ENCODE measurements around the gene BMP6. TPM values are rescaled to one million over a fixed set of nuclear protein-coding genes. Genes with fewer than 3 reads are reported as not detected.

The BMP6 gene
- total RNA-seq, 1 experiment from 2014 or later, result 1.6 TPM

DNA sequence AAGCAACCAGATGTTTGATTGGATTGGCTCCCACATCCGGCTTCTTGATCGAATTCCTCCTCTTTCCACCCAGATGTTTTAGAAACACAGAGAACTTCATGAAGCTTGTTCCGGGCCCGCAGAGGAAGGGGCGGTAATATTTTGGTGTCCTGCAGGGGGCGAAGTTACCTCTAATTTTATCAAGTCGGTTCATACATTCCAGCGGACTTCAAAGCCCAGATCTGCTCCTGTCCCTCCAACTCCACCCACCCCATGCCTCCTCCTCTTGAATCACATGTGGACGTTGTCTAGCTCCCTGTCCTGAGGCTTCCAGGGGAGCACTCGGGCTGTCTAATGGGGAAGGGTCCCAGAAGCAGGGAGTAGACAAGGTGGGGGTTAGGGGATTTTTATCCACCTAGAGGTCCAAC lies 2.9 kb upstream of the BMP6 start:
- TF ChIP-seq EGR1 (IDR thresholded peaks at IDR 0.05; ENCODE audit: low read depth) (no peak), RAD21 (IDR thresholded peaks at IDR 0.05; ENCODE audit: low read depth) (peak; percentile 69), CBX3 (IDR thresholded peaks at IDR 0.05; ENCODE audit: low read depth) (peak; percentile 36; the same call in 1 of the 2 replicates), POLR2A (IDR thresholded peaks at IDR 0.05; ENCODE audit: borderline replicate concordance, extremely low read depth, insufficient read depth, insufficient read length) (no peak), TCF7L2 (IDR thresholded peaks at IDR 0.05; ENCODE audit: borderline replicate concordance, extremely low read depth, insufficient read depth, insufficient read length) (peak; percentile 86), CEBPB (IDR thresholded peaks at IDR 0.05; ENCODE audit: low read depth) (no peak)
- TF ChIP-seq, protein P1, sequence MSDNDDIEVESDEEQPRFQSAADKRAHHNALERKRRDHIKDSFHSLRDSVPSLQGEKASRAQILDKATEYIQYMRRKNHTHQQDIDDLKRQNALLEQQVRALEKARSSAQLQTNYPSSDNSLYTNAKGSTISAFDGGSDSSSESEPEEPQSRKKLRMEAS (IDR thresholded peaks at IDR 0.05), result peak; percentile 71
- TF ChIP-seq, protein P2, sequence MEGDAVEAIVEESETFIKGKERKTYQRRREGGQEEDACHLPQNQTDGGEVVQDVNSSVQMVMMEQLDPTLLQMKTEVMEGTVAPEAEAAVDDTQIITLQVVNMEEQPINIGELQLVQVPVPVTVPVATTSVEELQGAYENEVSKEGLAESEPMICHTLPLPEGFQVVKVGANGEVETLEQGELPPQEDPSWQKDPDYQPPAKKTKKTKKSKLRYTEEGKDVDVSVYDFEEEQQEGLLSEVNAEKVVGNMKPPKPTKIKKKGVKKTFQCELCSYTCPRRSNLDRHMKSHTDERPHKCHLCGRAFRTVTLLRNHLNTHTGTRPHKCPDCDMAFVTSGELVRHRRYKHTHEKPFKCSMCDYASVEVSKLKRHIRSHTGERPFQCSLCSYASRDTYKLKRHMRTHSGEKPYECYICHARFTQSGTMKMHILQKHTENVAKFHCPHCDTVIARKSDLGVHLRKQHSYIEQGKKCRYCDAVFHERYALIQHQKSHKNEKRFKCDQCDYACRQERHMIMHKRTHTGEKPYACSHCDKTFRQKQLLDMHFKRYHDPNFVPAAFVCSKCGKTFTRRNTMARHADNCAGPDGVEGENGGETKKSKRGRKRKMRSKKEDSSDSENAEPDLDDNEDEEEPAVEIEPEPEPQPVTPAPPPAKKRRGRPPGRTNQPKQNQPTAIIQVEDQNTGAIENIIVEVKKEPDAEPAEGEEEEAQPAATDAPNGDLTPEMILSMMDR (IDR thresholded peaks at IDR 0.05 in 2 of 3, conservative IDR thresholded peaks at IDR 0.05 in 1 of 3; ENCODE audit: borderline replicate concordance in 1 of 3, insufficient read depth in 1 of 3, low read depth in 2 of 3, low read length in 2 of 3), result peak; percentile 60 to 66 (median 61)
- peak; percentile 85 for DNase-seq (ENCODE audit: low read depth, low spot score)
- CTCF ChIA-PET, result interaction anchor here (0.6 to 2.4 kb wide), 21 partner anchors 9 to 496 kb away, joined by 3 to 21 read pairs (median 4); no protein-coding TSS in a partner anchor
- Histone ChIP-seq H3K27ac (ENCODE audit: low read depth, low read length) (no peak overlapping the region), H3K9ac (ENCODE audit: low read length) (no peak overlapping the region), H3K79me2 (ENCODE audit: insufficient read depth, low read length) (no peaks in the 10 kb centered on the region), H3K9me2 (ENCODE audit: insufficient read depth) (no peaks in the 10 kb centered on the region), H3K36me3 (ENCODE audit: control insufficient read depth in 1 of 2, insufficient read depth in 2 of 2, low read length in 2 of 2) (no peaks in the 10 kb centered on the region), H3K27me3 (ENCODE audit: insufficient read depth, low read length) (no peaks in the 10 kb centered on the region), H3K4me3 (replicated peaks in 1 of 2; ENCODE audit: low read depth in 1 of 2, low read length in 2 of 2) (no peak overlapping the region), H4K20me1 (ENCODE audit: insufficient read depth) (no peaks in the 10 kb centered on the region), H3K4me1 (ENCODE audit: control insufficient read depth in 1 of 2, insufficient read depth in 2 of 2, low read length in 2 of 2) (peaks cover 8 to 23% of the 10 kb centered on the region in 2 experiments), H3K4me2 (ENCODE audit: low read length) (peak overlapping the region; percentile 48), H3K9me3 (ENCODE audit: control insufficient read depth in 1 of 2, insufficient read depth in 1 of 2, low read depth in 1 of 2, low read length in 2 of 2) (no peaks in the 10 kb centered on the region), H2AFZ (ENCODE audit: low read depth, low read length, poor library complexity, severe bottlenecking) (peak overlapping the region; percentile 97)
- POLR2A ChIA-PET, result interaction anchor here (1.0 to 1.5 kb wide), 2 partner anchors 281 to 283 kb away, joined by 3 to 4 read pairs; no protein-coding TSS in a partner anchor
- ATAC-seq, result peak; percentile 77
- RAD21 ChIA-PET (ENCODE audit: low non-redundant PET in 1 of 2, low total read pairs in 2 of 2, uncharacterized antibody in 2 of 2, unreplicated experiment in 2 of 2), result interaction anchor here (0.7 to 1.9 kb wide), 6 partner anchors 23 to 336 kb away, joined by 3 to 8 read pairs (median 4); no protein-coding TSS in a partner anchor
- BruUV-seq (replicated peaks), result no TSS peak
- intact Hi-C loops (cut with micrococcal nuclease), result loop anchor here (1.0 to 10.0 kb wide), 5 partner anchors 192 to 494 kb away; partner anchors contain the start of gene TXNDC5

Measured in HCT116 (cell line).